Neural cell (in vitro differentiated cells): ENCODE data around the gene ZNF407. TPM values are rescaled to one million over a fixed set of nuclear protein-coding genes. Genes with fewer than 3 reads are reported as not detected.

Experiments
- H2AFZ ChIP-seq: fragments of 200-600, 300-800 bp; sonication (generic), shearing (Covaris generic); 2 replicates; pipeline ENCODE4 v1.6.0; 2014; ENCODE audit warnings: low read depth, mild to moderate bottlenecking, antibody characterized with exemption, low read length, moderate library complexity
- H3F3A ChIP-seq: fragments of 200-600 bp; shearing (Covaris generic); 2 replicates; pipeline ENCODE4 v1.6.1; 2016; ENCODE audit warnings: mild to moderate bottlenecking, moderate library complexity, mixed read lengths, antibody characterized with exemption, low read length; ENCODE audit not compliant: insufficient read depth, poor library complexity, severe bottlenecking
- H3K27ac ChIP-seq: fragments of 200-600, 300-800 bp; sonication (generic), shearing (Covaris generic); 2 replicates; pipeline ENCODE4 v1.5.1; 2014; ENCODE audit warnings: mild to moderate bottlenecking, low read length, moderate library complexity
- H3K27me3 ChIP-seq: fragments of 300-800, 200-600 bp; sonication (generic), shearing (Covaris generic); 2 replicates; pipeline ENCODE4 v1.6.0; 2014; ENCODE audit warnings: mild to moderate bottlenecking, low read depth, low read length, moderate library complexity; ENCODE audit not compliant: insufficient read depth
- H3K36me3 ChIP-seq: fragments of 300-800, 200-600 bp; sonication (generic), shearing (Covaris generic); 2 replicates; pipeline ENCODE4 v1.5.1; 2014; ENCODE audit warnings: mild to moderate bottlenecking, antibody characterized with exemption, low read length, moderate library complexity; ENCODE audit not compliant: insufficient read depth
- H3K4me2 ChIP-seq: fragments of 300-800, 200-600 bp; sonication (generic), shearing (Covaris generic); 2 replicates; pipeline ENCODE4 v1.6.0; 2014; ENCODE audit warnings: mild to moderate bottlenecking, low read length
- H3K4me3 ChIP-seq: fragments of 300-800, 200-600 bp; sonication (generic), shearing (Covaris generic); 2 replicates; pipeline ENCODE4 v1.5.1; 2014; ENCODE audit warnings: mild to moderate bottlenecking, low read length, moderate library complexity
- H3K79me2 ChIP-seq: fragments of 200-600 bp; shearing (Covaris generic); replicated peaks from 2 replicates; pipeline ENCODE4 v1.6.0; 2014; ENCODE audit warnings: mild to moderate bottlenecking, low read length, moderate library complexity; ENCODE audit not compliant: insufficient read depth
- H3K9ac ChIP-seq: fragments of 300-800, 200-600 bp; sonication (generic), shearing (Covaris generic); 2 replicates; pipeline ENCODE4 v1.6.1; 2016; ENCODE audit warnings: mild to moderate bottlenecking, low read length, mixed read lengths
- H3K9me2 ChIP-seq: fragments of 200-600 bp; shearing (Covaris generic); 2 replicates; pipeline ENCODE4 v1.6.1; 2016; ENCODE audit warnings: mild to moderate bottlenecking, low read length, mixed read lengths; ENCODE audit not compliant: insufficient read depth
- H3K9me3 ChIP-seq: fragments of 200-600, 300-800 bp; sonication (generic), shearing (Covaris generic); 2 replicates; pipeline ENCODE4 v1.6.1; 2016; ENCODE audit warnings: mild to moderate bottlenecking, mixed run types, low read length, moderate library complexity, mixed read lengths
- H4K20me1 ChIP-seq: fragments of 200-600 bp; shearing (Covaris generic); 2 replicates; pipeline ENCODE4 v1.6.1; 2016; ENCODE audit warnings: mild to moderate bottlenecking, mixed run types; ENCODE audit not compliant: insufficient read depth
- EP300 ChIP-seq: fragments of 450-650 bp; conservative IDR thresholded peaks from 2 replicates; pipeline ENCODE4 v1.6.1; 2014; ENCODE audit warnings: antibody characterized with exemption, mild to moderate bottlenecking, moderate library complexity; ENCODE audit not compliant: poor library complexity, severe bottlenecking
- EZH2 ChIP-seq: fragments of 200-600, 300-800 bp; shearing (Covaris generic), sonication (generic); IDR thresholded peaks from 2 replicates; pipeline ENCODE4 v1.6.1; 2014; ENCODE audit warnings: antibody characterized with exemption, low read length, borderline replicate concordance, mild to moderate bottlenecking; ENCODE audit not compliant: insufficient read depth, poor library complexity, severe bottlenecking
- MXI1 ChIP-seq: fragments of 450-650 bp; conservative IDR thresholded peaks from 2 replicates; pipeline ENCODE4 v1.6.1; 2014; ENCODE audit warnings: antibody characterized with exemption, mild to moderate bottlenecking; ENCODE audit not compliant: poor library complexity, severe bottlenecking
- POLR2AphosphoS5 ChIP-seq: IDR thresholded peaks from 2 replicates; pipeline ENCODE4 v1.6.1; 2012
- RAD21 ChIP-seq: fragments of 450-650 bp; conservative IDR thresholded peaks from 2 replicates; pipeline ENCODE4 v1.6.1; 2014; ENCODE audit warnings: antibody characterized with exemption, mild to moderate bottlenecking, moderate library complexity
- SMC3 ChIP-seq: fragments of 450-650 bp; conservative IDR thresholded peaks from 2 replicates; pipeline ENCODE4 v1.6.1; 2014; ENCODE audit warnings: antibody characterized with exemption, mild to moderate bottlenecking, moderate library complexity; ENCODE audit not compliant: poor library complexity
- TAF1 ChIP-seq: IDR thresholded peaks from 2 replicates; pipeline ENCODE4 v1.6.1; 2012; ENCODE audit warnings: low read depth
- polyA plus RNA-seq: library from polyadenylated mRNA; depleted of rRNA; stranded (reverse); fragments of >200 nt; gene quantifications from 2 replicates; pipeline ENCODE4 v1.2.3, GENCODE V29; 2014
- TF ChIP-seq, protein P1 (sequence below): IDR thresholded peaks from 2 replicates; pipeline ENCODE4 v1.6.1; 2012; ENCODE audit warnings: borderline replicate concordance
- TF ChIP-seq, protein P2 (sequence below): fragments of 450-650 bp; IDR thresholded peaks from 2 replicates; pipeline ENCODE4 v1.5.1; 2014; ENCODE audit warnings: antibody characterized with exemption, mild to moderate bottlenecking, moderate library complexity; ENCODE audit not compliant: poor library complexity, severe bottlenecking

ZNF407 gene
- polyA plus RNA-seq, 1 donor from 2014 or later: 2.9 TPM

DNA sequence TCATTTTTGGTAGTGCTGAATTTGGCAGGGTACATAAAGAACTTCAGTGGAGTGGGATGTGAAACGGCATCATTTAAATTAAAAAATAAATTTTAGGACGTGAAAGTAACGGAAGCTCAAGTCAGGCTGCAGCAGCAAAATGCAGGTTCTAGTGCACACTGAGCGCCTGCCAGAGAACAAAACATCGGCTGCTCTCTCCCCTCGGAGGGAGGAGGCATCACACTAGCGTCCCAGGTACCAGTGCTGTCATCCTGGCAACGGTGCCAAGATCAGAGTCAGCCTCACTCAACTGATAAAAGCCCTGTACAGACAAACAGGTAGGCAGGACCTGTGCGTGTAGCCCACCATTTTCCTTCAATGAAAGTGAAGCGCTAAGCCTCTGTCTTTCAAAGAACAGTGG is 349.7 kb downstream of the ZNF407 start:
- no peak overlapping the region for H3K4me2 ChIP-seq
- no peak overlapping the region for H3K4me3 ChIP-seq

DNA sequence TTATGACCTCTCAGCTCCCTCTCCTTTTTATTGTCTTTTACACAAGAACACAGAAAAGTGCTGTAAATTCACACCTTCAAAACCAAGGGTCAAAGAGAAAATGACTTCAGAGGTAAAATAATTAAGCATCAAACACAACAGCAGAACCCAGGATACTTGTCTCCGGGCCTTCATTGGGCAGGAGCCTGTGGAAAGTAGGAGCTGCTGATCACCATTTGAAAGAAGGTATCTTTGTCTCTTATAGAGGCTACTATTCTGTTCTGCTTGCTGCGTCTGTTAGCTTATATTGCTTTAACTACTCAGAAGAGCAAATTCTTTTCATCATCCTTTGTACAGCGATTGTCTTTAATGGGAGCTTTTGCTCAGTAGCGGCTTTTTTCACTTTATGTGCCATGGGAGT is 350.2 kb downstream of the ZNF407 start:
- Histone ChIP-seq H3K9me2 (no peaks in the 10 kb centered on the region), H3K4me3 (no peak overlapping the region), H3F3A (no peaks in the 10 kb centered on the region), H3K9me3 (no peaks in the 10 kb centered on the region), H3K36me3 (no peaks in the 10 kb centered on the region), H4K20me1 (no peaks in the 10 kb centered on the region), H3K27me3 (no peaks in the 10 kb centered on the region), H2AFZ (no peak overlapping the region), H3K79me2 (no peaks in the 10 kb centered on the region), H3K27ac (no peak overlapping the region), H3K9ac (no peak overlapping the region), H3K4me2 (no peak overlapping the region)
- TF ChIP-seq POLR2AphosphoS5: no peak
- TF ChIP-seq MXI1: no peak
- TF ChIP-seq EP300: no peak
- TF ChIP-seq, protein P1, sequence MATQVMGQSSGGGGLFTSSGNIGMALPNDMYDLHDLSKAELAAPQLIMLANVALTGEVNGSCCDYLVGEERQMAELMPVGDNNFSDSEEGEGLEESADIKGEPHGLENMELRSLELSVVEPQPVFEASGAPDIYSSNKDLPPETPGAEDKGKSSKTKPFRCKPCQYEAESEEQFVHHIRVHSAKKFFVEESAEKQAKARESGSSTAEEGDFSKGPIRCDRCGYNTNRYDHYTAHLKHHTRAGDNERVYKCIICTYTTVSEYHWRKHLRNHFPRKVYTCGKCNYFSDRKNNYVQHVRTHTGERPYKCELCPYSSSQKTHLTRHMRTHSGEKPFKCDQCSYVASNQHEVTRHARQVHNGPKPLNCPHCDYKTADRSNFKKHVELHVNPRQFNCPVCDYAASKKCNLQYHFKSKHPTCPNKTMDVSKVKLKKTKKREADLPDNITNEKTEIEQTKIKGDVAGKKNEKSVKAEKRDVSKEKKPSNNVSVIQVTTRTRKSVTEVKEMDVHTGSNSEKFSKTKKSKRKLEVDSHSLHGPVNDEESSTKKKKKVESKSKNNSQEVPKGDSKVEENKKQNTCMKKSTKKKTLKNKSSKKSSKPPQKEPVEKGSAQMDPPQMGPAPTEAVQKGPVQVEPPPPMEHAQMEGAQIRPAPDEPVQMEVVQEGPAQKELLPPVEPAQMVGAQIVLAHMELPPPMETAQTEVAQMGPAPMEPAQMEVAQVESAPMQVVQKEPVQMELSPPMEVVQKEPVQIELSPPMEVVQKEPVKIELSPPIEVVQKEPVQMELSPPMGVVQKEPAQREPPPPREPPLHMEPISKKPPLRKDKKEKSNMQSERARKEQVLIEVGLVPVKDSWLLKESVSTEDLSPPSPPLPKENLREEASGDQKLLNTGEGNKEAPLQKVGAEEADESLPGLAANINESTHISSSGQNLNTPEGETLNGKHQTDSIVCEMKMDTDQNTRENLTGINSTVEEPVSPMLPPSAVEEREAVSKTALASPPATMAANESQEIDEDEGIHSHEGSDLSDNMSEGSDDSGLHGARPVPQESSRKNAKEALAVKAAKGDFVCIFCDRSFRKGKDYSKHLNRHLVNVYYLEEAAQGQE: no peak
- TF ChIP-seq, protein P2, sequence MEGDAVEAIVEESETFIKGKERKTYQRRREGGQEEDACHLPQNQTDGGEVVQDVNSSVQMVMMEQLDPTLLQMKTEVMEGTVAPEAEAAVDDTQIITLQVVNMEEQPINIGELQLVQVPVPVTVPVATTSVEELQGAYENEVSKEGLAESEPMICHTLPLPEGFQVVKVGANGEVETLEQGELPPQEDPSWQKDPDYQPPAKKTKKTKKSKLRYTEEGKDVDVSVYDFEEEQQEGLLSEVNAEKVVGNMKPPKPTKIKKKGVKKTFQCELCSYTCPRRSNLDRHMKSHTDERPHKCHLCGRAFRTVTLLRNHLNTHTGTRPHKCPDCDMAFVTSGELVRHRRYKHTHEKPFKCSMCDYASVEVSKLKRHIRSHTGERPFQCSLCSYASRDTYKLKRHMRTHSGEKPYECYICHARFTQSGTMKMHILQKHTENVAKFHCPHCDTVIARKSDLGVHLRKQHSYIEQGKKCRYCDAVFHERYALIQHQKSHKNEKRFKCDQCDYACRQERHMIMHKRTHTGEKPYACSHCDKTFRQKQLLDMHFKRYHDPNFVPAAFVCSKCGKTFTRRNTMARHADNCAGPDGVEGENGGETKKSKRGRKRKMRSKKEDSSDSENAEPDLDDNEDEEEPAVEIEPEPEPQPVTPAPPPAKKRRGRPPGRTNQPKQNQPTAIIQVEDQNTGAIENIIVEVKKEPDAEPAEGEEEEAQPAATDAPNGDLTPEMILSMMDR: no peak
- no peak for TF ChIP-seq TAF1
- no peak for TF ChIP-seq SMC3
- TF ChIP-seq EZH2: no peak
- no peak for TF ChIP-seq RAD21

More for the DNA sequence above, 349.7 kb downstream of the ZNF407 start:
- Histone ChIP-seq H3K9ac (no peak overlapping the region), H3K36me3 (no peaks in the 10 kb centered on the region), H3K27ac (no peak overlapping the region), H3F3A (no peaks in the 10 kb centered on the region), H4K20me1 (no peaks in the 10 kb centered on the region), H3K27me3 (no peaks in the 10 kb centered on the region), H3K9me2 (no peaks in the 10 kb centered on the region), H3K79me2 (no peaks in the 10 kb centered on the region), H2AFZ (no peak overlapping the region), H3K9me3 (no peaks in the 10 kb centered on the region)
- TF ChIP-seq POLR2AphosphoS5 (no peak), MXI1 (no peak), EZH2 (no peak), TAF1 (no peak), RAD21 (no peak), EP300 (no peak), SMC3 (no peak)
- TF ChIP-seq, protein P1: no peak
- TF ChIP-seq, protein P2: no peak
